HepG2 (cell line): ENCODE data around the gene HNRNPA1. TPM values are rescaled to one million over a fixed set of nuclear protein-coding genes. Genes with fewer than 3 reads are reported as not detected.
A peak's percentile ranks its signal among the peaks of the same experiment; 100 is the strongest.

ENCODE experiments used
- ARNT2 ChIP-seq: sonication (generic); formaldehyde crosslinking; IDR thresholded peaks from 2 replicates; pipeline ENCODE4 v1.8.0; 2022; ENCODE audit warnings: mild to moderate bottlenecking, low read depth, missing genetic modification reagents, moderate library complexity
- ATRX ChIP-seq: sonication (generic); formaldehyde crosslinking; IDR thresholded peaks from 2 replicates; pipeline ENCODE4 v1.4.0; 2020; ENCODE audit warnings: missing genetic modification reagents, borderline replicate concordance
- BCLAF1 ChIP-seq: fragments of 450-650 bp; IDR thresholded peaks from 2 replicates; pipeline ENCODE4 v1.6.1; 2017; ENCODE audit warnings: mild to moderate bottlenecking
- CCAR2 ChIP-seq: fragments of 200-400 bp; formaldehyde crosslinking; optimal IDR thresholded peaks from 2 replicates; pipeline ENCODE3; 2018; ENCODE audit warnings: low read depth, mild to moderate bottlenecking, low read length, moderate library complexity
- HMG20A ChIP-seq: IDR thresholded peaks from 2 replicates; pipeline ENCODE4 v1.6.1; 2016; ENCODE audit warnings: borderline replicate concordance
- HNF4G ChIP-seq, 2 experiments: sonication (generic) in 1 of 2; formaldehyde crosslinking in 1 of 2; IDR thresholded peaks; 2 replicates each; pipeline versions ENCODE4 v1.4.0 to v1.6.1; 2011 to 2020; ENCODE audit warnings: borderline replicate concordance in 2 of 2, low read depth in 2 of 2, mild to moderate bottlenecking in 2 of 2, low read length in 1 of 2, missing genetic modification reagents in 1 of 2, moderate library complexity in 1 of 2
- JUND ChIP-seq: sonication (generic); formaldehyde crosslinking; IDR thresholded peaks from 2 replicates; pipeline ENCODE4 v1.8.0; 2022; ENCODE audit warnings: mild to moderate bottlenecking, missing genetic modification reagents
- KMT2A ChIP-seq: sonication (generic); formaldehyde crosslinking; IDR thresholded peaks from 2 replicates; pipeline ENCODE4 v1.4.0; 2020; ENCODE audit warnings: missing genetic modification reagents
- MBNL3 ChIP-seq: fragments of 250-450 bp; sonication (Bioruptor Pico); conservative IDR thresholded peaks from 2 replicates; pipeline ENCODE4 v1.8.0; 2022; ENCODE audit warnings: mild to moderate bottlenecking, inconsistent platforms
- MTF2 ChIP-seq: sonication (generic); formaldehyde crosslinking; IDR thresholded peaks from 2 replicates; pipeline ENCODE4 v1.5.0; 2020; ENCODE audit warnings: missing genetic modification reagents, borderline replicate concordance
- MYC ChIP-seq: sonication (generic); formaldehyde crosslinking; IDR thresholded peaks from 2 replicates; pipeline ENCODE4 v1.9.0; 2021; ENCODE audit warnings: missing genetic modification reagents, borderline replicate concordance
- NR2C2 ChIP-seq: sonication (generic); formaldehyde crosslinking; IDR thresholded peaks from 2 replicates; pipeline ENCODE4 v1.4.0; 2020; ENCODE audit warnings: missing genetic modification reagents, mild to moderate bottlenecking, moderate library complexity, borderline replicate concordance
- SP2 ChIP-seq: sonication (generic); formaldehyde crosslinking; IDR thresholded peaks from 2 replicates; pipeline ENCODE4 v1.5.1; 2020; ENCODE audit warnings: mild to moderate bottlenecking, missing genetic modification reagents
- SSRP1 ChIP-seq: IDR thresholded peaks from 2 replicates; pipeline ENCODE4 v1.6.1; 2016; ENCODE audit warnings: control low read depth
- ZBTB26 ChIP-seq: IDR thresholded peaks from 2 replicates; pipeline ENCODE4 v1.6.1; 2016; ENCODE audit warnings: missing compliant biosample characterization, missing genetic modification reagents, borderline replicate concordance
- ZKSCAN5 ChIP-seq: sonication (generic); formaldehyde crosslinking; IDR thresholded peaks from 2 replicates; pipeline ENCODE4 v1.5.1; 2020; ENCODE audit warnings: mild to moderate bottlenecking, missing genetic modification reagents
- ZNF256 ChIP-seq: sonication (generic); formaldehyde crosslinking; conservative IDR thresholded peaks from 2 replicates; pipeline ENCODE4 v1.4.0; 2020; ENCODE audit warnings: missing genetic modification reagents
- ZNF34 ChIP-seq: sonication (generic); formaldehyde crosslinking; IDR thresholded peaks from 2 replicates; pipeline ENCODE4 v1.4.0; 2020; ENCODE audit warnings: mild to moderate bottlenecking, missing genetic modification reagents, borderline replicate concordance
- ZNF460 ChIP-seq: sonication (generic); formaldehyde crosslinking; IDR thresholded peaks from 2 replicates; pipeline ENCODE4 v1.5.1; 2020; ENCODE audit warnings: missing genetic modification reagents, mild to moderate bottlenecking, borderline replicate concordance
- ZNF530 ChIP-seq: sonication (generic); formaldehyde crosslinking; IDR thresholded peaks from 2 replicates; pipeline ENCODE4 v1.5.0; 2020; ENCODE audit warnings: low read depth, mild to moderate bottlenecking, missing genetic modification reagents
- ZNF616 ChIP-seq: sonication (generic); formaldehyde crosslinking; IDR thresholded peaks from 2 replicates; pipeline ENCODE4 v1.5.0; 2020; ENCODE audit warnings: low read depth, mild to moderate bottlenecking, missing genetic modification reagents
- ZNF710 ChIP-seq: sonication (generic); formaldehyde crosslinking; IDR thresholded peaks from 2 replicates; pipeline ENCODE4 v1.5.0; 2020; ENCODE audit warnings: mild to moderate bottlenecking, missing genetic modification reagents, borderline replicate concordance
- ZNF766 ChIP-seq: sonication (generic); formaldehyde crosslinking; IDR thresholded peaks from 2 replicates; pipeline ENCODE4 v1.5.0; 2020; ENCODE audit warnings: missing genetic modification reagents, borderline replicate concordance
- ZNF788 ChIP-seq: sonication (generic); formaldehyde crosslinking; IDR thresholded peaks from 2 replicates; pipeline ENCODE4 v1.5.0; 2020; ENCODE audit warnings: mild to moderate bottlenecking, missing genetic modification reagents, borderline replicate concordance
- polyA plus RNA-seq, 8 experiments: library from polyadenylated mRNA; depleted of rRNA in 3 of 8; stranded (reverse) in 7 of 8; unstranded in 1 of 8; fragments of >200 nt; fragmentation: Illumina TruSeq in 4 of 8; extraction: Trizol in 4 of 8; gene quantifications; 2 replicates each; pipeline versions ENCODE4 v1.2.1 to v1.2.3, GENCODE V29; 2011 to 2016; ENCODE audit warnings: low read depth in 4 of 8, missing spikeins in 1 of 8, mixed read lengths in 1 of 8; ENCODE audit not compliant: insufficient read depth in 1 of 8
- total RNA-seq, 5 experiments: library from RNA; depleted of rRNA; stranded (reverse); fragments of >200 nt; fragmentation: Illumina TruSeq; extraction: Trizol; gene quantifications; 2 replicates each; pipeline ENCODE4 v1.2.3, GENCODE V29; 2016; ENCODE audit warnings: low read depth in 1 of 5

HNRNPA1 gene
- total and polyA plus RNA-seq, 2 of the 13 experiments (the other 11 are each of a cell fraction or from before 2014, with no cell fraction given), result 535 to 1,820 TPM

GRCh38 chr12:54324617-54325441, 44.3 kb downstream of the HNRNPA1 start, which contains the start of gene COPZ1 (continued):
- TF ChIP-seq ZNF710 (CRISPR knock-in tag), result no peak
- TF ChIP-seq ZKSCAN5 (CRISPR knock-in tag), result no peak
- no peak for TF ChIP-seq ARNT2 (CRISPR knock-in tag)
- no peak for TF ChIP-seq MBNL3 (CRISPR knock-in tag)
- no peak for TF ChIP-seq CCAR2
- no peak for TF ChIP-seq ZNF34
- TF ChIP-seq NR2C2 (CRISPR knock-in tag), result no peak; the same call in 1 of the 2 replicates
- TF ChIP-seq KMT2A (CRISPR knock-in tag), result peak; percentile 67
- no peak for TF ChIP-seq ZNF530
- TF ChIP-seq ZNF460 (CRISPR knock-in tag), result no peak
- no peak; the same call in 1 of the 2 replicates for TF ChIP-seq ZBTB26 (CRISPR knock-in tag)
- no peak for TF ChIP-seq ZNF766 (CRISPR knock-in tag)
- TF ChIP-seq ZNF616 (CRISPR knock-in tag), result 0 out of 2 replicates have a peak, but pooled peaks have one; percentile 49
- TF ChIP-seq BCLAF1, result no peak
- no peak for TF ChIP-seq HNF4G (IDR thresholded peaks at IDR 0.05; ENCODE audit: borderline replicate concordance, low read depth, low read length)
- no peak for TF ChIP-seq HNF4G (CRISPR knock-in tag; IDR thresholded peaks at IDR 0.05; ENCODE audit: borderline replicate concordance, low read depth)
- peak; percentile 57; the same call in 1 of the 2 replicates for TF ChIP-seq MYC (CRISPR knock-in tag)
- TF ChIP-seq ZNF788 (CRISPR knock-in tag), result peak; percentile 81; the same call in 1 of the 2 replicates
- no peak for TF ChIP-seq JUND (CRISPR knock-in tag)
- TF ChIP-seq ATRX (CRISPR knock-in tag), result no peak
- no peak for TF ChIP-seq ZNF256 (CRISPR knock-in tag)
- peak; percentile 94 for TF ChIP-seq SP2
- TF ChIP-seq SSRP1 (CRISPR knock-in tag), result no peak
- no peak for TF ChIP-seq HMG20A (CRISPR knock-in tag)
- TF ChIP-seq MTF2 (CRISPR knock-in tag), result no peak
